GM21390 (cell line): ENCODE results near the gene GLYR1.

ENCODE experiments used
- ATAC-seq: cut with Tn5 transposase; IDR thresholded peaks from one replicate; pipeline ENCODE4 v1.9.1; 2021; ENCODE audit not compliant: unreplicated experiment

The GLYR1 gene

GRCh38 chr16:4811773-4812172 is 35.3 kb downstream of the GLYR1 start:
- ATAC-seq, result no peak

GRCh38 chr16:4811242-4811641 is 35.8 kb downstream of the GLYR1 start:
- no peak for ATAC-seq

GRCh38 chr16:4806280-4806679 is 40.8 kb downstream of the GLYR1 start:
- ATAC-seq, result no peak

- no peak for ATAC-seq
Observed at GRCh38 chr16:4805231-4805630, 41.9 kb downstream of the GLYR1 start.

GRCh38 chr16:4803898-4804762 is 43.0 kb downstream of the GLYR1 start:
- ATAC-seq, result no peak

- ATAC-seq, result no peak
Observed at GRCh38 chr16:4803401-4803844, 43.7 kb downstream of the GLYR1 start.

GRCh38 chr16:4802659-4803287 is 44.3 kb downstream of the GLYR1 start:
- peak; percentile 91 for ATAC-seq

GRCh38 chr16:4801962-4802658 is 45.0 kb downstream of the GLYR1 start, which contains the start of gene ROGDI:
Gene ROGDI (minus strand): TSS chr16:4802633. CDS start chr16:4802571, 62 bp downstream.
- peak; percentile 59 for ATAC-seq

- no peak for ATAC-seq
Observed at GRCh38 chr16:4801051-4801961, 45.8 kb downstream of the GLYR1 start.

GRCh38 chr16:4800290-4801041 is 46.6 kb downstream of the GLYR1 start:
- ATAC-seq, result no peak

GRCh38 chr16:4799171-4799855 is 47.8 kb downstream of the GLYR1 start:
- no peak for ATAC-seq

GRCh38 chr16:4798456-4798855 is 48.6 kb downstream of the GLYR1 start:
- no peak for ATAC-seq

GRCh38 chr16:4797805-4798252 is 49.3 kb downstream of the GLYR1 start:
- no peak for ATAC-seq

- no peak for ATAC-seq
Observed at GRCh38 chr16:4796982-4797804, 49.9 kb downstream of the GLYR1 start.

- ATAC-seq, result no peak
Observed at GRCh38 chr16:4795828-4796572, 51.1 kb downstream of the GLYR1 start.

GRCh38 chr16:4795181-4795827 is 51.8 kb downstream of the GLYR1 start, which contains the start of gene SMIM22:
Gene SMIM22 (plus strand): TSS chr16:4795369. CDS start chr16:4795735, 366 bp downstream.
- no peak for ATAC-seq

GRCh38 chr16:4792951-4793513 is 54.1 kb downstream of the GLYR1 start:
- no peak for ATAC-seq
